Endothelial cell of umbilical vein (primary cell): ENCODE results near the gene MRPL42. TPM values are rescaled to one million over a fixed set of nuclear protein-coding genes. Genes with fewer than 3 reads are reported as not detected.

Experiments
- BruUV-seq: library from RNA; stranded (reverse); fragments of 400-500 nt; replicated peaks from 2 replicates; lab custom pipeline; 2021; lab: Mats Ljungman, UMichigan
- CTCF ChIA-PET: fragments of 300-600, 350-600 bp; sonication (Branson Sonifier 250); formaldehyde crosslinking; loops from one replicate; lab custom pipeline; 2021; ENCODE audit warnings: antibody characterized with exemption, inconsistent platforms; lab: Charles Lee
- POLR2A ChIA-PET: fragments of 300-600, 350-600 bp; sonication (Branson Sonifier 250); formaldehyde crosslinking; loops from one replicate; lab custom pipeline; 2021; ENCODE audit warnings: antibody characterized with exemption, inconsistent platforms; lab: Charles Lee
- DNase-seq: peaks from one replicate; pipeline ENCODE4 v3.0.0-alpha.2; 2011; ENCODE audit warnings: low read depth, low spot score
- FAIRE-seq: peaks from 2 replicates; lab custom pipeline; 2011; peaks lifted over from hg19 to GRCh38; lab: Jason Lieb, UNC
- H2AFZ ChIP-seq: 2 replicates; pipeline ENCODE4 v1.6.0; 2012; ENCODE audit warnings: low read depth, low read length, control low read depth, inconsistent platforms
- H3K27ac ChIP-seq: 2 replicates; pipeline ENCODE4 v1.5.1; 2011; ENCODE audit warnings: low read depth, mild to moderate bottlenecking, control low read depth, low read length, moderate library complexity; ENCODE audit not compliant: insufficient read depth
- H3K27me3 ChIP-seq, 2 experiments: 2 replicates each; pipeline versions ENCODE4 v1.6.0 to v1.6.1; 2011; ENCODE audit warnings: low read length in 2 of 2, mixed read lengths in 1 of 2; ENCODE audit not compliant: control insufficient read depth in 2 of 2, insufficient read depth in 2 of 2
- H3K36me3 ChIP-seq, 2 experiments: 2 replicates in 1 of 2; 3 replicates in 1 of 2; pipeline ENCODE4 v1.5.1; 2011; ENCODE audit warnings: low read length in 2 of 2, mild to moderate bottlenecking in 1 of 2, moderate library complexity in 1 of 2; ENCODE audit not compliant: control insufficient read depth in 2 of 2, insufficient read depth in 2 of 2; ENCODE audit errors: extremely low read depth in 1 of 2
- H3K4me1 ChIP-seq: 3 replicates; pipeline ENCODE4 v1.5.1; 2011; ENCODE audit warnings: mild to moderate bottlenecking, low read length; ENCODE audit not compliant: control insufficient read depth, insufficient read depth; ENCODE audit errors: extremely low read depth
- H3K4me2 ChIP-seq: 2 replicates; pipeline ENCODE4 v1.6.1; 2011; ENCODE audit warnings: low read length, control low read depth, mixed read lengths; ENCODE audit not compliant: insufficient read depth
- H3K4me3 ChIP-seq, 3 experiments: fragments of 200-600 bp in 1 of 3; sonication (generic), shearing (Covaris generic) in 1 of 3; replicated peaks in 1 of 3; 2 replicates each; pipeline ENCODE4 v1.5.1; 2011 to 2016; ENCODE audit warnings: control low read depth in 3 of 3, low read length in 3 of 3, mild to moderate bottlenecking in 2 of 3, inconsistent platforms in 1 of 3, low read depth in 1 of 3, moderate library complexity in 1 of 3; ENCODE audit not compliant: insufficient read depth in 1 of 3
- H3K79me2 ChIP-seq: 2 replicates; pipeline ENCODE4 v1.6.0; 2012; ENCODE audit warnings: low read length, inconsistent platforms; ENCODE audit not compliant: control insufficient read depth, insufficient read depth
- H3K9ac ChIP-seq: replicated peaks from 2 replicates; pipeline ENCODE3; 2011; ENCODE audit warnings: low read length, control low read depth; ENCODE audit not compliant: insufficient read depth; ENCODE audit errors: extremely low read depth
- H3K9me1 ChIP-seq: replicated peaks from 3 replicates; pipeline ENCODE4 v1.6.0; 2011; ENCODE audit warnings: mild to moderate bottlenecking, low read length; ENCODE audit not compliant: control insufficient read depth, insufficient read depth; ENCODE audit errors: extremely low read depth
- H3K9me3 ChIP-seq: replicated peaks from 2 replicates; pipeline ENCODE4 v1.5.1; 2012; ENCODE audit warnings: low read length, inconsistent platforms; ENCODE audit not compliant: control insufficient read depth, insufficient read depth
- H4K20me1 ChIP-seq: replicated peaks from 2 replicates; pipeline ENCODE3; 2011; ENCODE audit warnings: mild to moderate bottlenecking, low read length; ENCODE audit not compliant: control insufficient read depth, insufficient read depth; ENCODE audit errors: extremely low read depth
- CTCF ChIP-seq, 2 donors: IDR thresholded peaks; 1 replicate in 1 of 2; 2 replicates in 1 of 2; pipeline ENCODE4 v1.5.1; 2011; ENCODE audit warnings: low read length in 2 of 2, mild to moderate bottlenecking in 2 of 2, moderate library complexity in 2 of 2, control low read depth in 1 of 2, inconsistent platforms in 1 of 2, low read depth in 1 of 2; ENCODE audit not compliant: insufficient read depth in 1 of 2; ENCODE audit errors: extremely low read depth in 1 of 2
- EZH2 ChIP-seq: IDR thresholded peaks from 2 replicates; pipeline ENCODE4 v1.6.1; 2012; ENCODE audit warnings: borderline replicate concordance, low read depth, mild to moderate bottlenecking, moderate library complexity, low read length, inconsistent platforms; ENCODE audit not compliant: severe bottlenecking
- FOS ChIP-seq: IDR thresholded peaks from 2 replicates; pipeline ENCODE4 v1.6.1; 2011; ENCODE audit warnings: mild to moderate bottlenecking, low read length, moderate library complexity, borderline replicate concordance; ENCODE audit not compliant: insufficient read depth
- GATA2 ChIP-seq: IDR thresholded peaks from 2 replicates; pipeline ENCODE4 v1.7.0; 2011; ENCODE audit warnings: low read depth, mild to moderate bottlenecking, moderate library complexity, mixed read lengths, low read length; ENCODE audit not compliant: insufficient read length, insufficient read depth
- JUN ChIP-seq: IDR thresholded peaks from 2 replicates; pipeline ENCODE4 v1.6.1; 2011; ENCODE audit warnings: borderline replicate concordance, low read depth; ENCODE audit not compliant: insufficient read length, insufficient read depth
- MAX ChIP-seq: IDR thresholded peaks from 2 replicates; pipeline ENCODE4 v1.6.1; 2011; ENCODE audit not compliant: insufficient read depth, insufficient read length
- MYC ChIP-seq: IDR thresholded peaks from one replicate; pipeline ENCODE4 v1.6.1; 2011; ENCODE audit warnings: mild to moderate bottlenecking, low read depth, low read length
- POLR2A ChIP-seq: IDR thresholded peaks from 2 replicates; pipeline ENCODE4 v1.6.1; 2012; ENCODE audit warnings: low read depth, mild to moderate bottlenecking, control low read depth, low read length
- POLR2AphosphoS5 ChIP-seq: IDR thresholded peaks from 2 replicates; pipeline ENCODE4 v1.6.1; 2012; ENCODE audit warnings: low read depth, mild to moderate bottlenecking, control low read depth, low read length, moderate library complexity; ENCODE audit not compliant: insufficient read depth
- dilution Hi-C: fragments of 300-500 bp; cut with MboI; formaldehyde crosslinking; loops from one replicate; pipeline ENCODE4 v1.15.0; 2019; ENCODE audit warnings: low sequenced_read_pairs; ENCODE audit not compliant: extremely low pct_ligation_motif_present
- intact Hi-C: fragments of 100-400 bp; cut with micrococcal nuclease; formaldehyde crosslinking; loops from one replicate; pipeline ENCODE4 v1.10.0; 2022
- polyA plus RNA-seq, 4 experiments: library from polyadenylated mRNA; depleted of rRNA in 3 of 4; stranded (reverse) in 3 of 4; unstranded in 1 of 4; fragments of >200 nt; gene quantifications; 2 replicates each; pipeline versions ENCODE4 v1.2.1 to v1.2.3, GENCODE V29; 2011 to 2012; ENCODE audit warnings: missing spikeins in 1 of 4
- total RNA-seq: library from RNA; stranded (reverse); gene quantifications from 2 replicates; pipeline ENCODE4 v1.2.3, GENCODE V29; 2021

The MRPL42 gene
- total and polyA plus RNA-seq, 2 donors (not counting 3 experiments of a cell fraction or from before 2014, with no cell fraction given): 38.5 to 61.2 TPM

GRCh38 chr12:93460003-93460402 is 7.3 kb upstream of the MRPL42 start:
- H3K9ac ChIP-seq: no peak overlapping the region
- dilution Hi-C loops (no loop called here), intact Hi-C loops (no loop called here)
- ChIA-PET POLR2A (no interaction called here), CTCF (interaction anchor here (0.9 to 1.0 kb wide), 2 partner anchors 641 to 642 kb away, joined by 3 read pairs; no protein-coding TSS in a partner anchor)
- BruUV-seq: no TSS peak
- H4K20me1 ChIP-seq: no peaks in the 10 kb centered on the region
- DNase-seq: no peak
- H3K79me2 ChIP-seq: no peaks in the 10 kb centered on the region
- H3K27ac ChIP-seq: no peak overlapping the region
- H3K9me3 ChIP-seq: no peaks in the 10 kb centered on the region
- TF ChIP-seq CTCF (IDR thresholded peaks at IDR 0.05; ENCODE audit: extremely low read depth in 1 of 2, insufficient read depth in 1 of 2, low read depth in 1 of 2, low read length in 2 of 2) (no peak), POLR2A (no peak), EZH2 (no peak), FOS (no peak), MAX (no peak), POLR2AphosphoS5 (no peak), GATA2 (no peak), MYC (no peak), JUN (no peak)
- H3K4me2 ChIP-seq: no peak overlapping the region
- H3K36me3 ChIP-seq: no peaks in the 10 kb centered on the region
- no peak overlapping the region for H3K4me3 ChIP-seq
- no peaks in the 10 kb centered on the region for H3K27me3 ChIP-seq
- H3K4me1 ChIP-seq: no peaks in the 10 kb centered on the region
- H3K9me1 ChIP-seq: no peaks in the 10 kb centered on the region
- H2AFZ ChIP-seq: no peak overlapping the region
- FAIRE-seq: no peak
